Stimulated activated CD4-positive, alpha-beta T cell treated with anti-CD3 and anti-CD28 coated beads, Interleukin-1b, Interleukin-23, amount 100 ng/mL, for 4 hours (primary cell): ENCODE measurements around the gene EDIL3.
"Not testable (repeated sequence)": the region's sequence is repeated elsewhere in the genome, so short reads cannot be mapped to it uniquely, and the experiment has no call there.

Experiments used
- DNase-seq, 2 donors: peaks; one replicate each; pipeline ENCODE4 v3.0.0-alpha.2; 2020; ENCODE audit warnings: low read depth in 2 of 2

EDIL3 gene

GRCh38 chr5:84069608-84070179, 315.0 kb downstream of the EDIL3 start:
- no peak for DNase-seq

DNA sequence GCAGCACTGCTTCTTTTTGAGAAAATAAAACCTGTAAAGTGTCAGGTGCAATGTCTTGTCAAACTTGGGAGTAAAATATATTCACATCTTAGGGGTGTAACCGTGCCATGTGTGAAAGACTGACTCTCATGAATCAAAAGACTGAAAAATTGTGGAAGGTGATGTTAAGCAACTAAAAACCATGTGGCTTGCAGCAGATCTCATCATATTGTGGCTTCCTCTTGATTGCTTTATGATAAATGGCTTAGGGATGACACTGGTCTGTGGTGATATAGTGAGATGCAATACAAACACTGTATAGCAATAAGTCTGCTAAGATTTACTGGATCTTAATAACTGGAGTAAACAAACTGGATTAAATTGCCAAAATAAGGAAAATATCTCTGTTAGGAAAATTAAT, 321.6 kb downstream of the EDIL3 start:
- no peak for DNase-seq

- DNase-seq: no peak
Observed at GRCh38 chr5:84059672-84060071, 325.0 kb downstream of the EDIL3 start.

DNA sequence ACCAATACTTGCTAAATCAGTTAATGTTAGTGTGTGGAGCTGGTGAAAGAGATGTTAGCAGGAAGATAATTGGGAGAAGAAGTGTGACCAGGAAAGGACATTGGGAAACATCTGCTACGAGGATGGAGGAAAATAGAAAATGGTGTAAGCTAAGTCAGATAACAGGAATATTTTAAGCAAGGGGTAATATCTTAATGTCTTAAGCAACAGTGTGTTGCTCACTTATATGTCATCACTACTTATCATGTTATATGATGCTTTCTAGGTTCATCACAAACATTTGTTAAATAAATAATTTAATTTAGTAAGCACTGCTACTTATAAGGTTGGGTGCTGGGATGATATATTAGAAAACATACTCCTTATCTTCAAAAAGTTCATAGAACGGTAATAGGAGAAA, 326.1 kb downstream of the EDIL3 start:
- no peak for DNase-seq

GRCh38 chr5:84057211-84057610, 327.5 kb downstream of the EDIL3 start:
- DNase-seq: no peak

DNA sequence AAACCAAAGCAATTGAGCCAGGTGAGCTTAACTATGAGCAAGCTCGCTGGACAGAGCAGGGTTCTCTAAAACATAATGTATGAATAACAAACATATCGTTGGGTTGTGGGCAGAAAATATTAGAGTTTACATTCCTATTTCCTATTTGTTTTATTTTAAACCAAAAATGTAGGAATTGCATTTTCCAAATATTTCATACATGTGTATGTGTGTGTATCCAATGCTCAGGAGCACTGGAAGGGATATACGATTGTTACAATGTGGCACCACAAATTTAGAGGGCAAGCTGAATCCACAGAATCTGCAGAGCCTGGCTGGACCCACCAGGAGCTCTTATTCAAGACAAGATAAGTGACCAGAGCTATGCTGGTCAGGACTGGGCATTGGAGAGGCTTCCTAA, 338.7 kb downstream of the EDIL3 start:
- DNase-seq: no peak

DNA sequence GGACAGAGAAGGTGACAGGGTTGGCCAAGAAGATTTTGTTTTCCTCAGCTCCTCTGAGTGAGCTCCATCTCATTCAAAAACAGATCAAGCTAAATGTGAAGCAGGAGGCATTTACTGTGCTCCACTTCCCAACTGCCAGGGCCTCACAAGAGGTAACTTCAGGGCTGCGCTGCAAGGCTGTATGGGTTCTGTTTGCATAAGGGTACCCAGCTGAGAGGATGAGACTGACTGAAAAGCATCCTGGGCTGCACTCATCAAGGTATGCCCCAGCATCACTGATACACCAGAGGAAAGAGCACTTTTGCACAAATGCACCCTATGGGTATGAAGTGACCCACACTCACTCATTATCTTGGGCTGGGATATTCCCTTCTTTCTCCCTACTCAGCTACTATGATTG, 347.8 kb downstream of the EDIL3 start:
- DNase-seq: no peak

DNA sequence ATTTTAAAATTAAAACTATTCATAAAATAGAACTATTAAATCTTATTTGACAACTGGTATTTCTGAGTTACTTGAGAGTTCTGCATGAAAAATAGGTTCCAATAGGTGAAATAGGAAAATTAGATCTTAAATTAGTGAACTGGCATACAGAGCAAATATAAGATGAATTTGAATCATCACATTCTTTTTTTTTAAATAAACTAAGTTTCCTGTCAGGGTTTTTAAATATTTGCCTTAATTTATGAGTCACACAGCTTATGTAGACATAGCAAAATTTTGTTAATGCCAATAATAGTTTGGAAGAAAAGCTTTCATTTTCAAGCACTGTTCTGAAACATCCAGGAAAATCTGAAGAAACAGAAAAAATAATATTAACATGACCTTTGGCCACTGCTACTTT, 352.4 kb downstream of the EDIL3 start:
- DNase-seq: no peak

- no peak for DNase-seq
Observed at GRCh38 chr5:84028093-84028492, 356.6 kb downstream of the EDIL3 start.

GRCh38 chr5:84018521-84018920, 366.2 kb downstream of the EDIL3 start:
- DNase-seq: not testable (repeated sequence)

DNA sequence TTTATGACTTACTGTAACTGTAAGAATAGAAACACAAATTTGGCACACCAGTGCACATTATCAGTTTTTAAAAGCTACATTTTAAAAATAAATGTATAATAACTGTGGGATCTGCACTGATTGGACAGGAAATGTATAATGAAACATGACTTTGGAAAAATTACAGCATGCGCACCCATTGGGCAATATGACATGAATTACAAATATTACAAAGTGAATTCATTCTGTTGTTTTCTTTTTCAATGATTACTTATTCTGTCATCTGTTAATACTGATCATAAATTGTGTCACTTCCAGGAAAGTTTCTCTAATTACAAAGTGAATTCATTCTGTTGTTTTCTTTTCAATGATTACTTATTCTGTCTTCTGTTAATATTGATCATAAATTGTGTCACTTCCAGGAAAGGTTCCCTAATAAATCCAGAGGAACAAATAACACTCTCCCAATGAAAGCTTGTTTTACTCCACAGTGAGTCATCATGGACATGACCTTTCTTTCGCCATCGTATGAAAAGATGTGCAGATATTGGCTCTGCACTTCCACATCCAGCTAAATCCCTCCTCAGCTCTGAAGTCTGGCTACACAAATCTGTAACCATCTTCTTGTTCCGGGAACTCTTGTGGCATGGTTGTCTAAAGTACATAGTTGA, 367.0 kb downstream of the EDIL3 start:
- DNase-seq: no peak

GRCh38 chr5:84016085-84016484, 368.6 kb downstream of the EDIL3 start:
- no peak for DNase-seq

GRCh38 chr5:84014966-84015365, 369.7 kb downstream of the EDIL3 start:
- no peak for DNase-seq

DNA sequence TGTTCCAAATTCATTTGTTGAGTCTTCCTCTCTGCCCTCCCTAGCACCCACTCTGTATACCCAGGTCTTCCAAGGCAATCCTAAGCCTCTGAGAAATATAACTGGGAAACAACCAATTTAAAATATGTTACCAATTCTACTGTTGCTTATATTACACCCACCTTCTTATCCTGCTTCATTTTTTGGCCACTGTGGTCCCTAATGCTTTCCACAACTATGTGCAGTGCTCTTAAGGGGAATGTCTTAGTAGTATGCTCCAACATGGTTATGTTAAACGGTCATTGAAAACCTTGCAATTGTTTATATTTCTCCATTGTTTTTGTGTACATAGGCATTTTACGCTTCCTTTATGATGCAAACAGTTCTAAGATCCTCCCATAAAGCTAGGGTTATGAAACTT, 390.9 kb downstream of the EDIL3 start:
- no peak for DNase-seq

DNA sequence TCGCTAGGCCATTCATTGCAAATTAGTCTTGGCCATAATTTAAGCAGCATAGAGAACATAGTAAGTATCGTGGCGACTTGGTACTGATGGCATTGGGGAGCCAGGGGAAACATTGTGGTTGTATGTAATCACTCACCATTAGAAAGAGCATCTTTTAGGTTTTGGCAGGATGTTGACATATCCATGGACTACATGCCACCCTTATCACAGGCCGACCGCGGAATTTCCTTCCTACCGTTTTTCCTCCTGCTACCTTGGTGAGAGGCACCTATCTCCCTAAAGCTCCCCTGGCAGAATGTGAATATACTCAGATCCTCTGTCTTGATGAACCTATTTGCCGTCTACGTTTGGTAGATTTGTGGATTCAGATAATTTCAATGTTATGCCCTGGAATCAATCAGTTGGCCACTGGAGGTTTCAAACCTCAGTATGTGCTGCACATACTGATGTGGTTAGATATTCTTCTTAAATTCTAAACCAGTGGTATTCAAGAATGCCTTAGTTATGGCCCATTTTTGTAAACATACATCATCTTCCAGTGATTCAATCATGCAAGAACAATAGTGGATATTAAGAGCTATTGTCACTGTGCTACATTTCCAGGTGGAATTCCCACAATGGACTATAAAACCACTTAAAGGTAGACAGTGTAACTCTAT, 393.0 kb downstream of the EDIL3 start:
- DNase-seq: no peak

DNA sequence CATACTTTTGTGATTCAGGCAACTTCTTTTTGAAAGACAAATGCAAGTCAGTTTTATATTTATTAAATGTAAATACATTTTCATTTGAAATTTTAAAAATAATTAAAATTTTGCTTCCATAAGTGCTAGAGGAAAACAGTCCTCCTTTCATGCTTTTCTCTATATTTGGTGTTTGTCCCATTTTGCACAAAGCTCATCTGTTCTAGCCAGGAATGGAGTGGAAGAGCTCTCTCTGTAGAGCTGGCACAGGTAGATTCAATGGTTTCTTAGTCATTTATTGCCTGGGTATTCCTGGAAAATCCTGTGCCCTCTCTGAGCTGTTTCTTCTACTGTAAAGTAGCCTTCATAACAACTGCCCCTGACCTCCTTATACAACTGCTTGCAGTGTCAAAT, 396.4 kb downstream of the EDIL3 start:
- no peak for DNase-seq

DNA sequence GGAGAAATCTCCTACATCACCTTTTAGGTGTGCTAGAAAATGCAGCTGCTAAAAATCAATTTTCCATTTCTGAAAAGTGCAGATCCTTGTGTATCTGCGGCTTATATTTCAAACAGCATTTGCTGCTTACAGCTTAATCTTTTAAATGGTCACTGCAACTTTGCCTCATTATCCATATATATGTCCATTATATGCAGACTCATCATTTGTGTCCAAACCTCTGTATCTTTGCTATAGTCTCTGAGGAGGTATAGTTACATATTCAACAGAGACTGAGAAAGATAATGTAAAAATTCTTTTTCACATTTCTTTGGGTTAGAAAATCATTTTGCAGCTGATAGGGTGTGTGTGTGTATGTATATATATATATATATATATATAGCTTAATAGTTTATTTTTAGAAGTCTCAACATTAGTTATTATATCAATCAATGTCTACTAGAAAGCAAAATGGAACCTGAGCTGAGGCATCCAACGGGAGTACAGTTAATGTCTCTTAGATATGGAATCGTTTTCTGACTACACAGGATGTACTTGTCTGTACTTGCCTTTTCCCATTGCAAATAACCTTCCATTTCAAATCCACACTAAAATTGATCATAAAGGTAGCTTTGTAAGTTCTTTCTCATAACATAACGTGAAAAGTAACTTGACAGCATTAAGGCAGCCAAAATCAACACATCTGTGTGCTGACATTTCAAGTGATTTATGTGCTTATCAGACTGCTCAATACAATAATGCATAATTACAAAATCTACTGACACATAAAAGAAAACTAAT, 397.0 kb downstream of the EDIL3 start:
- no peak for DNase-seq

DNA sequence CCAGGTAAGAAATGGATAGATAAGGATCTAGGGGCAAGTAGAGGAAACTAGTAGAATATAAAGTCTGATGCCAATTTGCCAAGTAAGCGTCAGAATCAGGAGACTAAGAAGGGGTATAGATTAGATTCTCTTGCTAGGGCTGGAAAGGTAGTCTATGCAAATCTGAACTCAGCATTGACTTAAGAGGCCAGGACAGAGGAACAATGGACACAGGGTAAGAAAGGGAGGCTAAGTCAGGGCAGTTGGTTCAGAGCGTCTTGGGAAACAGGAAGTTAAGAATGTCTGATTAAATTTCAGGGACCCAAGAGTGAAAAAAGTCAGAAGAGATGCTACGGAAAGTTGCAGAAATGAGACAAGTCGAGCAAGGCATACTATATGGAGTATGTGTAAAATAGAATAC, 400.8 kb downstream of the EDIL3 start:
- DNase-seq: no peak

GRCh38 chr5:83973925-83974815, 410.5 kb downstream of the EDIL3 start:
- DNase-seq: no peak

DNA sequence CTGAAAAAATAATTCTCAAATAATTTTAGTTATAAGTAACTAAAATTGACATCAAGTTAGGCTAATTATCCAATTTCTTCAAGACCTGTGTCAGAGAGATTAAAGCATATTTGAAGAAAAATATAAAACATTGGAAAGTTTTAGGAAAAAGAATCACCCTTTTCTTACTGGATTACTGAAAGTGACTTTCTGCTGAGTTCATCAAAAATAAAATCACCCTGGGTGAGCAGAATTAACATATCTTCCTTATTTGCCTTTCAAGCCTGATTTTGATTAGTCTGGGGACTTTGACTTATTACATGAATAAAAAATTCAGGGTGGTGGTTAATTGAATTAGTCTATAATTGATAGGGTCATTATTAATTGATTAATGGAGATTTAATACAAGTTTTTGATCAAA, 411.8 kb downstream of the EDIL3 start:
- no peak for DNase-seq

- no peak for DNase-seq
Observed at GRCh38 chr5:83972236-83972635, 412.4 kb downstream of the EDIL3 start.

DNA sequence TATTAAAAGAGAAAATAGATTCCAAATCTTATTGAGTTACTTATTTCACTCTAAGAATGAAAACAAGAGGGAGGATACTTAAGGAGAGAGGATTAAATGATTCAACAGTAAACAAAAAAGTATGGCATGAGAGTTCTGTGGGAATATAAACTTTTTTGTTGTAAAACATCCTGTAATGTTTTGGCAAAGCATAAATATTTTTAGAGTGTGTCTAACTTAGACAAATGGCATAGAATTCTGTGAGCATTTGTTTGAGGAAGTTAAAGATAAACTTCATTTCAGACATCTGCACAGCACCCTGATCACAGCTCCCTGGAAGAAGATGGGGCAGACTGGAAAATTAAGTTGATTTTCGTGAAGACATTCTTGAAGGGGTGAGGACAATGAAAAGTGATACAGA, 417.3 kb downstream of the EDIL3 start:
- no peak for DNase-seq
